ENCODE results near the gene MSI2. TPM values are rescaled to one million over a fixed set of nuclear protein-coding genes. Genes with fewer than 3 reads are reported as not detected.

Gene MSI2
- polyA plus RNA-seq, 1 of the 3 experiments (the other 2 are of a cell fraction) = 24.1 TPM

GRCh38 chr17:57490890-57491289 is 234.6 kb downstream of the MSI2 start:
- no peaks in the 10 kb centered on the region for H3K27me3 ChIP-seq (ENCODE audit: insufficient read depth)
- no peaks in the 10 kb centered on the region for H3K79me2 ChIP-seq (ENCODE audit: insufficient read depth)
- no peak overlapping the region for H3K4me3 ChIP-seq (ENCODE audit: low read depth in 2 of 2, low read length in 1 of 2)
- no peaks in the 10 kb centered on the region for H3K9me2 ChIP-seq
- H3K36me3 ChIP-seq (replicated peaks in 1 of 2; ENCODE audit: control insufficient read depth in 1 of 2, insufficient read depth in 2 of 2, low read length in 1 of 2) = no peaks in the 10 kb centered on the region
- no peak overlapping the region for H2AFZ ChIP-seq (ENCODE audit: low read depth)
- H3K4me2 ChIP-seq = no peak overlapping the region
- H3F3A ChIP-seq (replicated peaks; ENCODE audit: insufficient read depth) = no peaks in the 10 kb centered on the region
- no peaks in the 10 kb centered on the region for H4K20me1 ChIP-seq (ENCODE audit: insufficient read depth)
- H3K4me1 ChIP-seq (ENCODE audit: control insufficient read depth in 1 of 2, insufficient read depth in 2 of 2, low read depth in 1 of 2, low read length in 1 of 2) = peaks cover 0 to 60% of the 10 kb centered on the region in 2 experiments; a peak in 2 of 4 replicates
- WGBS (ENCODE audit: low lambda C conversion rate) = 79% methylated on average over 12 of the region's 12 CpGs
- no peak overlapping the region for H3K9ac ChIP-seq
- no peaks in the 10 kb centered on the region for H3K9me3 ChIP-seq
- peak overlapping the region in 1 of 2 experiments; percentile 24; a peak in 1 of 4 replicates for H3K27ac ChIP-seq (ENCODE audit: low read depth in 2 of 2, low read length in 1 of 2)
- no peak for DNase-seq
- ChIA-PET CTCF (interaction anchor here (0.8 kb wide), 1 partner anchor 9 kb away, joined by 3 read pairs; no protein-coding TSS in a partner anchor), POLR2A (no interaction called here)
- TF ChIP-seq EZH2phosphoT487 (IDR thresholded peaks at IDR 0.05; ENCODE audit: borderline replicate concordance, low read depth) (no peak), REST (IDR thresholded peaks at IDR 0.05; ENCODE audit: low read depth, low read length) (no peak), NRF1 (IDR thresholded peaks at IDR 0.05; ENCODE audit: low read depth, low read length) (no peak), MXI1 (IDR thresholded peaks at IDR 0.05; ENCODE audit: low read depth, low read length) (no peak), NFIC (IDR thresholded peaks at IDR 0.05; ENCODE audit: borderline replicate concordance) (no peak), GABPA (IDR thresholded peaks at IDR 0.05; ENCODE audit: low read depth) (no peak), PBX3 (IDR thresholded peaks at IDR 0.05) (no peak), POLR2AphosphoS5 (IDR thresholded peaks at IDR 0.05; ENCODE audit: low read depth, low read length) (no peak), ZBTB33 (IDR thresholded peaks at IDR 0.05; ENCODE audit: borderline replicate concordance, low read depth) (no peak), IRF3 (IDR thresholded peaks at IDR 0.05; ENCODE audit: low read depth, low read length) (no peak), USF2 (IDR thresholded peaks at IDR 0.05; ENCODE audit: borderline replicate concordance, low read depth, low read length) (no peak), FOXJ3 (CRISPR knock-in tag; IDR thresholded peaks at IDR 0.05) (no peak), SIN3A (IDR thresholded peaks at IDR 0.05; ENCODE audit: borderline replicate concordance, low read depth, low read length) (no peak), ELF1 (IDR thresholded peaks at IDR 0.05) (no peak), JUND (IDR thresholded peaks at IDR 0.05) (no peak), RXRA (IDR thresholded peaks at IDR 0.05; ENCODE audit: borderline replicate concordance, low read depth) (no peak), YY1 (IDR thresholded peaks at IDR 0.05; ENCODE audit: low read depth) (no peak), RFX5 (IDR thresholded peaks at IDR 0.05; ENCODE audit: low read length) (no peak)
